ENCODE data around the gene RHCG. TPM values are rescaled to one million over a fixed set of nuclear protein-coding genes. Genes with fewer than 3 reads are reported as not detected.

RHCG gene
- total and polyA plus RNA-seq, 2 of the 13 experiments (the other 11 are each of a cell fraction or from before 2014, with no cell fraction given): not detected

GRCh38 chr15:89455535-89455934 lies 40.8 kb downstream of the RHCG start (continued):
- TF ChIP-seq KAT7 (CRISPR knock-in tag; IDR thresholded peaks at IDR 0.05; ENCODE audit: borderline replicate concordance) (no peak), BRD4 (CRISPR knock-in tag; IDR thresholded peaks at IDR 0.05) (no peak), ISL2 (CRISPR knock-in tag; IDR thresholded peaks at IDR 0.05) (peak; percentile 47; the same call in 1 of the 2 replicates), ZNF12 (CRISPR knock-in tag; IDR thresholded peaks at IDR 0.05) (no peak), REPIN1 (CRISPR knock-in tag; IDR thresholded peaks at IDR 0.05; ENCODE audit: borderline replicate concordance, low read depth) (peak; percentile 72; the same call in 1 of the 2 replicates), SALL1 (CRISPR knock-in tag; IDR thresholded peaks at IDR 0.05) (peak; percentile 80), AKAP8 (CRISPR knock-in tag; IDR thresholded peaks at IDR 0.05) (no peak), ZFP62 (CRISPR knock-in tag; IDR thresholded peaks at IDR 0.05) (no peak), TEAD3 (CRISPR knock-in tag; optimal IDR thresholded peaks at IDR 0.05; ENCODE audit: borderline replicate concordance) (peak; percentile 29), GATAD2A (CRISPR knock-in tag; IDR thresholded peaks at IDR 0.05) (peak; percentile 84), HOXA3 (CRISPR knock-in tag; IDR thresholded peaks at IDR 0.05) (no peak)
- TF ChIP-seq, protein P1, sequence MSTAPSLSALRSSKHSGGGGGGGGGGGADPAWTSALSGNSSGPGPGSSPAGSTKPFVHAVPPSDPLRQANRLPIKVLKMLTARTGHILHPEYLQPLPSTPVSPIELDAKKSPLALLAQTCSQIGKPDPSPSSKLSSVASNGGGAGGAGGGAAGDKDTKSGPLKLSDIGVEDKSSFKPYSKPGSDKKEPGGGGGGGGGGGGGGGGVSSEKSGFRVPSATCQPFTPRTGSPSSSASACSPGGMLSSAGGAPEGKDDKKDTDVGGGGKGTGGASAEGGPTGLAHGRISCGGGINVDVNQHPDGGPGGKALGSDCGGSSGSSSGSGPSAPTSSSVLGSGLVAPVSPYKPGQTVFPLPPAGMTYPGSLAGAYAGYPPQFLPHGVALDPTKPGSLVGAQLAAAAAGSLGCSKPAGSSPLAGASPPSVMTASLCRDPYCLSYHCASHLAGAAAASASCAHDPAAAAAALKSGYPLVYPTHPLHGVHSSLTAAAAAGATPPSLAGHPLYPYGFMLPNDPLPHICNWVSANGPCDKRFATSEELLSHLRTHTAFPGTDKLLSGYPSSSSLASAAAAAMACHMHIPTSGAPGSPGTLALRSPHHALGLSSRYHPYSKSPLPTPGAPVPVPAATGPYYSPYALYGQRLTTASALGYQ (CRISPR knock-in tag; IDR thresholded peaks at IDR 0.05): peak; percentile 49; the same call in 1 of the 2 replicates
- TF ChIP-seq, protein P2, sequence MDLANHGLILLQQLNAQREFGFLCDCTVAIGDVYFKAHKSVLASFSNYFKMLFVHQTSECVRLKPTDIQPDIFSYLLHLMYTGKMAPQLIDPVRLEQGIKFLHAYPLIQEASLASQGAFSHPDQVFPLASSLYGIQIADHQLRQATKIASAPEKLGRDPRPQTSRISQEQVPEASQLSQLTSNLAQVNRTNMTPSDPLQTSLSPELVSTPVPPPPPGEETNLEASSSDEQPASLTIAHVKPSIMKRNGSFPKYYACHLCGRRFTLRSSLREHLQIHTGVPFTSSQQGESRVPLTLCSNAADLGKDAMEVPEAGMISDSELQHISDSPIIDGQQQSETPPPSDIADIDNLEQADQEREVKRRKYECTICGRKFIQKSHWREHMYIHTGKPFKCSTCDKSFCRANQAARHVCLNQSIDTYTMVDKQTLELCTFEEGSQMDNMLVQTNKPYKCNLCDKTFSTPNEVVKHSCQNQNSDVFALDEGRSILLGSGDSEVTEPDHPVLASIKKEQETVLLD (CRISPR knock-in tag; IDR thresholded peaks at IDR 0.05; ENCODE audit: low read depth): no peak
- TF ChIP-seq, protein P3, sequence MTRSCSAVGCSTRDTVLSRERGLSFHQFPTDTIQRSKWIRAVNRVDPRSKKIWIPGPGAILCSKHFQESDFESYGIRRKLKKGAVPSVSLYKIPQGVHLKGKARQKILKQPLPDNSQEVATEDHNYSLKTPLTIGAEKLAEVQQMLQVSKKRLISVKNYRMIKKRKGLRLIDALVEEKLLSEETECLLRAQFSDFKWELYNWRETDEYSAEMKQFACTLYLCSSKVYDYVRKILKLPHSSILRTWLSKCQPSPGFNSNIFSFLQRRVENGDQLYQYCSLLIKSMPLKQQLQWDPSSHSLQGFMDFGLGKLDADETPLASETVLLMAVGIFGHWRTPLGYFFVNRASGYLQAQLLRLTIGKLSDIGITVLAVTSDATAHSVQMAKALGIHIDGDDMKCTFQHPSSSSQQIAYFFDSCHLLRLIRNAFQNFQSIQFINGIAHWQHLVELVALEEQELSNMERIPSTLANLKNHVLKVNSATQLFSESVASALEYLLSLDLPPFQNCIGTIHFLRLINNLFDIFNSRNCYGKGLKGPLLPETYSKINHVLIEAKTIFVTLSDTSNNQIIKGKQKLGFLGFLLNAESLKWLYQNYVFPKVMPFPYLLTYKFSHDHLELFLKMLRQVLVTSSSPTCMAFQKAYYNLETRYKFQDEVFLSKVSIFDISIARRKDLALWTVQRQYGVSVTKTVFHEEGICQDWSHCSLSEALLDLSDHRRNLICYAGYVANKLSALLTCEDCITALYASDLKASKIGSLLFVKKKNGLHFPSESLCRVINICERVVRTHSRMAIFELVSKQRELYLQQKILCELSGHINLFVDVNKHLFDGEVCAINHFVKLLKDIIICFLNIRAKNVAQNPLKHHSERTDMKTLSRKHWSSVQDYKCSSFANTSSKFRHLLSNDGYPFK (CRISPR knock-in tag; IDR thresholded peaks at IDR 0.05; ENCODE audit: borderline replicate concordance): no peak
